NT2/D1 (cell line): Measurements from ENCODE around the gene ONECUT3.

Source experiments
- DNase-seq: peaks from one replicate; pipeline ENCODE4 v3.0.0-alpha.2; 2011; ENCODE audit warnings: low read depth, low spot score
- H3K27me3 ChIP-seq: 2 replicates; pipeline ENCODE4 v1.6.0; 2011; ENCODE audit warnings: mild to moderate bottlenecking; ENCODE audit not compliant: insufficient read length, insufficient read depth
- H3K36me3 ChIP-seq: 2 replicates; pipeline ENCODE4 v1.6.1; 2011; ENCODE audit warnings: mild to moderate bottlenecking, low read length, mixed read lengths; ENCODE audit not compliant: insufficient read depth, insufficient read length
- H3K4me1 ChIP-seq: 2 replicates; pipeline ENCODE4 v1.5.1; 2011; ENCODE audit not compliant: insufficient read depth, insufficient read length
- H3K4me3 ChIP-seq: 2 replicates; pipeline ENCODE4 v1.5.1; 2011; ENCODE audit warnings: low read depth; ENCODE audit not compliant: insufficient read length
- H3K9ac ChIP-seq: 2 replicates; pipeline ENCODE4 v1.6.0; 2011; ENCODE audit warnings: low read depth; ENCODE audit not compliant: insufficient read length
- H3K9me3 ChIP-seq: 2 replicates; pipeline ENCODE4 v1.5.1; 2011; ENCODE audit warnings: mild to moderate bottlenecking, low read length; ENCODE audit not compliant: insufficient read depth
- SUZ12 ChIP-seq: IDR thresholded peaks from 2 replicates; pipeline ENCODE4 v1.6.1; 2011; ENCODE audit not compliant: insufficient read length, insufficient read depth; ENCODE audit errors: extremely low read depth
- YY1 ChIP-seq: IDR thresholded peaks from 2 replicates; pipeline ENCODE4 v1.6.1; 2011; ENCODE audit not compliant: insufficient read length, insufficient read depth
- ZNF274 ChIP-seq: IDR thresholded peaks from 2 replicates; pipeline ENCODE4 v1.6.1; 2011; ENCODE audit warnings: mild to moderate bottlenecking, low read depth, low read length

The ONECUT3 gene

DNA sequence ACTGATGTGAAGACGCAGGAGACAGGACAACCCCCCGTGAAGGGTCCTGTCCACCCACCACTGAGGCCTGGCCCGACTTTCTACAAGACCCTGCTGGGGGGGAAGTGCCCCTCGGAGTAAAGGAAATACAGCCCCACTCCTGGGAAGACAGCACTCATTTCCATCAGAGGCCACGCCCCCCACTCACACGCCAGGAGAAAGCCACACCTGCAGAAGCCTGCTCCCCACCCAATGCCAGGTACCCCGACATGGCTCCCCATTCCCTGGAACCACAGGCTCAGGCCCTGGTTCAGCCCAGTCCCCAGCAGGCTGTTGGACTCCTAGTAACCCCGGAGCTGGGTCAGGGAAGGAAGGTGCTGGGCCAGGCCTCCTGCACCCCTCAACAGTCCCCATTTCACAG lies 69.7 kb downstream of the ONECUT3 start:
- no peaks in the 10 kb centered on the region for H3K9me3 ChIP-seq
- H3K9ac ChIP-seq, result no peak overlapping the region
- peaks cover 87% of the 10 kb centered on the region for H3K36me3 ChIP-seq
- peaks cover 15% of the 10 kb centered on the region for H3K4me1 ChIP-seq
- DNase-seq, result no peak
- TF ChIP-seq SUZ12 (no peak), ZNF274 (no peak), YY1 (no peak)
- H3K27me3 ChIP-seq, result no peaks in the 10 kb centered on the region
- no peak overlapping the region for H3K4me3 ChIP-seq

DNA sequence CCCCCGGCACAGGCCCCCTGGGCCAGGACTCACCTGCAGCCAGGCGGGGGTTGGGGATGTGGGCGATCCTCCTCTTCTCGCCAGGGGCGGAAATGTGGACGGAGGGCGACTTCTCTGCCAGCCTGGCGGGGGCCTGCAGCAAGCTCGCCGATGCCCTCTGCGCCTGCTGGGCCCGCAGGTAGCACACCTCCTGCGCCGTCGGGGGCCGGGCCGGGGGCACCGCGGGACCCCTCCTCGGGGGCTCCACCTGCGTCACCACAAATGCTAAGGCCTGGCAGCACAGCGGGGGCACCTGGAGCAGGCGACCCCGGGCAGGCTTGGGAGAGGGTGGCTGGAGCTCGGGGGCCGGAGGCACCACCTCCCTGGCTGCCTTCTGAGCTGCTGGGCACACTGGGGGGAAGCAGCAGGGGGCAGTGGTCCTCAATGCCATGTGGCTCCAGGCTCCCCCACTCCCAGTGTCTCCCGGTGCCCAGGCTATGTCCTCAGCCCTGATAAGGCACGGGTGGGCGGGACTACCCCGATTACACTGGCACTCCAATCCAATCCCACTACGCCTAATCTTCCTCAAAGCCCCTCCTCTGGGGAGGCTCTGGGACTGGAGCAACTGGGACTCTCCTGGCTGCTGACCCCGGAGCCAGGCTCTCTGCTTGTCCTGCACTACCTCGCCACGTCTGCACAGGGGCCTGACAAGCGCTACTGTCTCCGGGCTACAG lies 70.4 kb downstream of the ONECUT3 start:
- no peak for TF ChIP-seq SUZ12
- no peak for TF ChIP-seq YY1
- TF ChIP-seq ZNF274, result no peak
- H3K27me3 ChIP-seq, result no peaks in the 10 kb centered on the region
- DNase-seq, result no peak
- peak overlapping the region; percentile 56 for H3K9ac ChIP-seq
- H3K36me3 ChIP-seq, result peaks cover 86% of the 10 kb centered on the region
- H3K4me3 ChIP-seq, result no peak overlapping the region
- H3K9me3 ChIP-seq, result no peaks in the 10 kb centered on the region
- H3K4me1 ChIP-seq, result peaks cover 15% of the 10 kb centered on the region

DNA sequence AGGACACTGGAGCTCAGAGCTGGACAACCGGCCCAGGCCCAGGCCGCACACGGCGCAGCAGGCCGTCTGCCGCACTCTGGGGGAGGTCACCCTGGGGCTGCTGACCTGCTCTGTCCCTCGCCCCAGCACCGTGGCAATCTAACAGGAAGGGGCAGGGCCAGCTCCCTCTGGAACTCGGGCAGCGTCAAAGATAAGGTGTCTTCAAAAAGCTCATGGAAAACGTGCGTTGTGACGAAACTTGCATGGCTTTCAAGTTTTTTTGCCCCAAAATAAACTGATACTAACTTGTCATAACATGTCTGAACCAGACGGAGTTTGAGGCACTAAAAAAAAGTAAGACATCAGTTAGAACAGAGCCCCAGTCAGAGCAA lies 70.9 kb downstream of the ONECUT3 start:
- Histone ChIP-seq H3K4me1 (peaks cover 15% of the 10 kb centered on the region), H3K9me3 (no peaks in the 10 kb centered on the region), H3K9ac (peak overlapping the region; percentile 56), H3K36me3 (peaks cover 86% of the 10 kb centered on the region), H3K27me3 (no peaks in the 10 kb centered on the region), H3K4me3 (no peak overlapping the region)
- DNase-seq, result no peak
- TF ChIP-seq ZNF274, result no peak

GRCh38 chr19:1825909-1826556 lies 72.7 kb downstream of the ONECUT3 start:
- TF ChIP-seq SUZ12, result no peak
- no peak for TF ChIP-seq ZNF274
- no peaks in the 10 kb centered on the region for H3K9me3 ChIP-seq
- H3K27me3 ChIP-seq, result no peaks in the 10 kb centered on the region
- H3K4me1 ChIP-seq, result peaks cover 12% of the 10 kb centered on the region
- peaks cover 82% of the 10 kb centered on the region for H3K36me3 ChIP-seq
- peak; percentile 57 for DNase-seq
- H3K4me3 ChIP-seq, result peak overlapping the region; percentile 39
- peak overlapping the region; percentile 85 for H3K9ac ChIP-seq

DNA sequence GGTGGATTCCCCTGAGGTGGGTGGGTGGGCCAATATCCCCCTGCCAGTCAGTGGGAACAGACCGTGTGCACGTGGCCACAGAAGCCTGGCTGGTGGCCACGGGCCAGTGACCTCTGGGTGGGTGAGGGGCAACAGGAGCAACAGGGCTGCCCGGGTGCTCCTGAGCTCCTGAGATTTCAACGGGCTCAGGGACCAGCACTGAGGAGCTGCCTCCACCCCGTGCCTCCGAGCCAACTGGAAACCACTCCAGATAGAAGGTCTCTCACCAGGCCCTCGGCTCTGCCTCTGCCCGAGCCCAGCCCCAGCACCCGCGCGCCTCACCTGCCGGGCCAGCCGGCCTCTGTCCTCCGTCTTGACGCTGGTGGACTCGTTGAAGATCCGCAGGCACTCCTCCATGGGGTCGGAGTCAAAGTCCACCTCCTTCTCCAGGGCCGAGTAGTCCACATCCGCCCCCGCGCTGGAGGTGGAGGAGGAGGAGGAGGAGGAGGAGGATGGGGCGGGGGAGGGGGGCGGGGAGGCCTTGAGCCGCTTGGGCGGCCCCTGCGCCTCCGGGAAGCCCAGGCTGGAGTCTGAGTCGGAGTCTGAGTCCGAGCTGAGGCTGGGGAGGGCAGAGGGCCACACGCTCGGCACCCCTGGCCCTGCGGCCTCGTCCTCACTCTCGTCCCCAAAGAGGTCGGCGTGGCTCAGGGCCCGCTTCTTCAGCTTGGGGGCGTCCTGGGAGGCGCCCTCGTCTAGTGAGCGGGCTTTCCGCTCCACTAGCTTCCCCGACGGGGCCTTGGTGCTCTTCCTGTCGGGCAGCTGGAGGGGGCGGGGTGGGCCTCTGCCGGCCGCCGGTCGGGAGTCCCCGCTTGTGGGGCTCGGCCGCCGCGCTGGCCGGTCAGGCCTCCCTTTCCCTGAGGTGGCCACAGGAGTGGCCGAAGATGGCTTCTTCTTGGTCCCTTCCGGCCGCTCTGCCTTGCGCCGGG lies 73.5 kb downstream of the ONECUT3 start:
- H3K4me1 ChIP-seq, result peaks cover 13% of the 10 kb centered on the region
- H3K27me3 ChIP-seq, result no peaks in the 10 kb centered on the region
- TF ChIP-seq ZNF274 (no peak), SUZ12 (no peak), YY1 (no peak)
- peaks cover 78% of the 10 kb centered on the region for H3K36me3 ChIP-seq
- H3K9ac ChIP-seq, result peak overlapping the region; percentile 85
- H3K9me3 ChIP-seq, result no peaks in the 10 kb centered on the region
- no peak for DNase-seq
- H3K4me3 ChIP-seq, result peak overlapping the region; percentile 39

GRCh38 chr19:1827566-1828278 lies 74.4 kb downstream of the ONECUT3 start:
- peaks cover 74% of the 10 kb centered on the region for H3K36me3 ChIP-seq
- H3K4me1 ChIP-seq, result peaks cover 20% of the 10 kb centered on the region
- H3K9ac ChIP-seq, result peak overlapping the region; percentile 82
- no peak for TF ChIP-seq YY1
- no peaks in the 10 kb centered on the region for H3K9me3 ChIP-seq
- H3K4me3 ChIP-seq, result no peak overlapping the region
- H3K27me3 ChIP-seq, result no peaks in the 10 kb centered on the region
- no peak for DNase-seq
